Bone marrow (tissue), 2 donors: ENCODE results near the gene SORL1.

Experiments used
- DNase-seq, 2 donors: peaks; one replicate each; lab custom pipeline; 2025; lab: John Stamatoyannopoulos, UW

SORL1 gene

DNA sequence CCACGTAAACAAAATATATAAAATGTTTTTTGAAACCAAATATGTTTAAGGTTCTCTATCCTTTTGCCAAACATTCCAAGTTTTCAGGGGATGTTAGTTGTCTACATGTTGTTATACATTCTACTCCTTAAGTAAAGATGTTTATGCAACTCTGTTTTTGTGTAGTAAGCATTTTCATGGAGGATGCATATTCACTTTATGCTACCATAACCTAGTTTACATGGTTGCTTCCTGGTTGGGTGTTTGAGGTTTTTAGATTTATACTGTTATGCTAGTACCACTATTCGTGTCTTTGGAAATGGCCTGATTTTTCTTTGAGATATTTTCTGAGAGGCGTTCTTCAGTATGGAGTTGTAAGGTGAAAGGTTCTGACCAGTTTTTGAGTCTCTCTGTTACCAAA lies 131.7 kb downstream of the SORL1 start:
- DNase-seq, result no peak

DNA sequence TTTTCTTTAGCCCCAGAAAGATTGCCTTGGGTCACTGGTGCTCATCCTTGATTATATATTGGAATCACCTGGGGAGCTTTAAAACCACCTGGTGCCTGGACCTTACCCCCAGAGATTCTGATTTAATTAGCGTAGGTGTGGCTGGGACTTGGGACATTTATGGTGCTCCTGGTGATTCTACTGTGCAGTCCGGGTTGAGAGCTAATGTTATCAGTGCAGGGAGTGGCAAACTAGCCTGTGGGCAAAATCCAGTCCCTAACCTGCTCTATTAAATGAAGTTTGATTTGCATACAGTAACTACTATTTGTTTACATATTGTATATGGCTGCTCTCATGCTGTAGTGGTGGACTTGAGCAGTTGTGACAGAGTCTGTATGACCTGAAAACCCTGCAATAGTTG lies 134.6 kb downstream of the SORL1 start:
- DNase-seq, result no peak

DNA sequence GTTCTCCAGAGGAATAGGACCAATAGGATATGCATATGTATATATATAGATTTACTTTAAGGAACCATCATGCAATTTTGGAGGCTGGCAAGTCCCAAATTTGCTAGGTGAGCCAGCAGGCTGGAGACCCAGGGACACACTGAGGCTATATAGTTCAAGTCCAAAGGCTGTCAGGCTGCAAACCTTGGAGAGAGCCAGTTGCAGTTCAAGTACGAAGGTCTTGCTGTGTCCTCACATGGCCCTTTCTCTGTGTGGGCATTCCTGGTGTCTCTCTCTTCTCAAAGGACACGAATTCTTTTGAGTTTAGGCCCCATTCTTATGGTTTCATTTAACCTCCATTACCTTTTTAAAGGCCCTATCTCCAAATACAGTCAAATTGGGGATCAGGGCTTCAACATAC lies 135.1 kb downstream of the SORL1 start:
- no peak for DNase-seq

DNA sequence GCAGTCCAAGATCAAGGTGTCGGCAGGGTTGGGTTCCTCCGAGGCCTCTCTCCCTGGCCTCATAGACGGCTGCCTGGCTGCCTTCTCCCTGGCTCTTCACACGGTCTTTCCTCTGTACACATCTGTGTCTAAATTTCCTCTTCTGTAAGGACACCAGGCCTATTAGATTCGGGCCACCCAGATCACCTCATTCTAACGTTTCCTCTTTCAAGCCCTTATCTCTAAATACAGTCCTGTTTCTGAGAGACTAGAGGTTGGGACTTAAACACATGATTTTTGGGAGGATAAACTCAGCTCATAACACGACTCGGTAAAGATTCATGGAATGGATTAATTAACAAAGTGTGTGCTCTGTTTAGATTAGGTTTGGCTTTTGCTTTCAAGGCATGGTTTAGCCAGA lies 136.6 kb downstream of the SORL1 start:
- peak in 1 of 2 donors; percentile 82 for DNase-seq

DNA sequence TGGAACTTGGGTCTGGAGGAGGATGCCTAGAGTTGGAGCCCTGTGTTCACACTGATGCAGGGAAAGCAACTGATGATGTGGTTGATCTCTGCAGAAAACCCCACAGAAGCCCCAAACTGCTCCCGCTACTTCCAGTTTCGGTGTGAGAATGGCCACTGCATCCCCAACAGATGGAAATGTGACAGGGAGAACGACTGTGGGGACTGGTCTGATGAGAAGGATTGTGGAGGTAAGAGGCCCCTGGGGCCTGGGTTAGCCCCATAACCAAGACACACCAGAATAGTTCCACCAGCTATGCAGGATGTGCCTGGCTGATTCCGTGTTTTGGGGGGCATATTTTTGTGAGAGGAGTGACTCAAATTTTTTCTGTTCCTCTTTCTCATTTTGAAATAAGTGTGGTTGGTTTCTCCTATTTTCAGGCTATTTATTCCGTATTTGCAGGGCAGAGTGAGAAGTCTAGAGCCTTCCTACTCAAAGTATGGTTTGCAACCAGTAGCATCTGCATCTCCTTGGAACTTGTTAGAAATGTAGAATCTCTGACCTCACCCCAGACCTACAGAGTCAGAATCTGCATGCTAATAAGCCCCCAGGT lies 137.9 kb downstream of the SORL1 start:
- peak; percentile 26 to 94 for DNase-seq

DNA sequence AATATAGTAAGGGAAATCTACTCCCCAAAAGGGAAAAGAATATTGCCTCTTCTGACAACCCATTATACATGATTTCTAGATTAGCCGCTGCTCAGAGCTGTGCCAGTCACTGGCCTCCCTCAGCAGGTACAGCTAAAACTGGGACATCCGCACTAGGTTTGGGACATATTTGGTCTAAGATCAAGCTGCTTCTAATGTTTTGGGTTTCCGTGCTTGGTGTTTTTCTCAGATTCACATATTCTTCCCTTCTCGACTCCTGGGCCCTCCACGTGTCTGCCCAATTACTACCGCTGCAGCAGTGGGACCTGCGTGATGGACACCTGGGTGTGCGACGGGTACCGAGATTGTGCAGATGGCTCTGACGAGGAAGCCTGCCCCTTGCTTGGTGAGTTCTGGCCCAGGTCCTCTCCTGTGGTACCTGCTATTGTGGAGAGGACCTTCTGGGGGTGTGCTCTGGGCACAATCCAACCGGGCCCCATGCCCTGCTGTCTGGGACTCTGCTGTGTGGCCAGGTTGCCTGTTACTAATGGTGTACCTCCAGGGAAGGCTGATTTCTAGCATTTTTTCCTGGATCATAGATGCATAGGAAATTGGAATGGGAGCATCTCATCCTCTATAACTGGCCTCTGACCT lies 138.8 kb downstream of the SORL1 start:
- DNase-seq, result no peak

DNA sequence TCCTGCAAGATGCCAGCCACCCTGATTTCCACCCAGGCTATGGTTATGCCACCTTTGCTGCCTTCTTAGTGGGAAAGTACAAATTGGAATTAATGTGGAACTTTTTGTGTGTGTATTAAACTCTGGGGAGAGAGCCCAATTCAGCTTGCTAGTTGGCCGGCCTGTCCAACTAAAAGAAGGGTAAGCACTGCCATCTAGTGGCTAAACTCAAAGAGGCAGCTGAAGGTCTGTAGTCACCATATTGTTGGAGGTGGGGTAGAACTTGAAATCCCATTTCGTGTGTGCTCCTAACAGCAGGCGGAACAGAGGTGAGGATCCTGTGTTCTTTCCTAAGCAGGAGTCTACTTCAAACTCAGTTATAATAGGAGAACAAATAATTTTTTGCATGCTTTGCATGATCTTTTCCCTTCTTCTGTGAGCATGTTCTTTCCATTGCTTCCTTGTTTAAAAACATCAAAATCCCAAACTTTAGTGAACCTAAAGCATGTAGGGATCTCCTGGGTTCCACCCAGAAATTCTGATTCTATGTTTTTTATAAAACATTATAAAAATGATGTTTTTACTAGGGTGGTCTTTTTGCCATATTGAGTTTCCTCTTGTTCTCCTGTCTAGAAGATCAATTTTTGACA lies 139.4 kb downstream of the SORL1 start:
- DNase-seq, result peak in 1 of 2 donors; percentile 67

DNA sequence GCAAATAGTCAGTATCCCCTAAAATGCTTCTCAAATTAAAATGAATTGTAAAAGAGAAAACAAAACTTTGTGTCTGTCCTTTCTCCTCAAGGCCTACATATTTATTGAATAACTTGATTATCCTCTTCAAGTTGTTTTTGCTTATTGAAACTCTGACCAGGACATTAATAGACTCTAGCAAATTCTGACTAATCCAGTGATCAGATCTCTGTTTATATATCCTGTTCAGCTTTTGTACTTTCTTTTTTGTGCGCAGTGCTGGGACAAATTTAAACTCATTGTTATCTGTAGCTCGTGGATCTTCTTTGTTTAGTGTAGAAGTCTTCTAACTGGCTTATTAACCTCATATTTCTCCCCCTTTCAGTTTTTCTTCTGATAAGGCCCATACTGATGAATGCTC lies 140.6 kb downstream of the SORL1 start:
- DNase-seq, result no peak

DNA sequence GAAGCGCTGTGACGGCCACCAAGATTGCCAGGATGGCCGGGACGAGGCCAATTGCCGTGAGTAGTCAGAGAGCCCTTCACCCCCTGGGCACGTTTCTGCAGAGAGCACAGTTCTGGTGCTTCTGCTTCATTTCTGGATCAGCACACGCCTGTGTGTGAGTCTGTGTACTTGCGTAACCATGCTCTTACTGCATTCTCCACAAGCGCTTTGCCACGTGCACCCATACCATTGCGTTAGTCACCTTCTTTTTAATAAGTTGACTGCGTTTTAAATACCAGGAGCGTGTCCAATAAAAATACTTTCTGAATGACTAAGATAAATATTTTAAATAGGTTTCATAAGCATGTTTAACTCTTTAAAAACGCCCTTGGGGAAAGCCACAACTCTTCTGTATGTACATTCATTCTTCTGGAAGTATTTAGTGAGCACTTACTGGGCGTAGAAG lies 143.6 kb downstream of the SORL1 start:
- DNase-seq, result no peak

DNA sequence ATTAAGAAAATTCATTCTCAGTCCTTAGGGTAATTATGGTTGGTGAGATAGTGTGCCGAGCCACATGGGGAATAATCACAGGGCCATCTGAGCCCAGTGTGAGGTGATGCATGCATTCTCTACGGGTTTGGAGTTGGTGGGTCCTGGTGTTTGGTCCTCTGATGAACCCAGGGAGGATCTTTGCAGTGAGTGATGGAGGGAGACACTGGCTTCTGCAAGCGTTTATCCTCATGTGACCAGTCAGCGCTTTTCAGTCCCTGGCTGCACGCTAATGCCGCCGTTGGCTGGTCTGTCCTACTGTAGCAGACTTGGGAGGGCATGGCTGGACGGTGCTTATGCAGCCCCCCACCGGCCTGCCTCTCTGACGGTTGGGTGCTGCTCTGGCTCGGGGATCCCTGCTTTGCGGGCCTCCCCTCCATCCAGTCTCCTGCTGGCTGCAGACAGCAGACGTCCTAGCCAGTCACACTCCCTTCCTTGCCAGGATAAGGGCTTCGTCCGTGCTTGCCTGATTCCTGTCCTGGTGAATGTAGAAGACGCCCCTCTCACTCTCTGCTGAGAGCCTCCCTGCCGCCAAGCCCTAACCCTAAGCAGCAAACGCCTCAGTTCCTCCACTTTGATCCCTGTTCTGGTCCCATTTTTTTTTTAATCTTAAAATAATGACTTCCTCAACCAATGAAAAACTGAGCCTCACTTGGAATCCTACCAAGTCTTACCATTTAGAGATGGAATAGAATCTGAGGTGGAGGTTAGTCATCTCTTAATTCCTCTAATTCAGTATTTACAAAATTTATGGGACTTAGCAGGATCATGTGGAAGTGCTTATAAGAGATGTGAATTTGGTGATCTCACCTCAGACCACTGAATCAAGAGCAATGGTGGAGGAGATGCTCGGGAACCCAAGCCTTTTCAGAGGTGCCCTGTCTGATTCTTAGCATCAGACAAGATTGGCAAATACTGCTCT lies 144.4 kb downstream of the SORL1 start:
- no peak for DNase-seq

DNA sequence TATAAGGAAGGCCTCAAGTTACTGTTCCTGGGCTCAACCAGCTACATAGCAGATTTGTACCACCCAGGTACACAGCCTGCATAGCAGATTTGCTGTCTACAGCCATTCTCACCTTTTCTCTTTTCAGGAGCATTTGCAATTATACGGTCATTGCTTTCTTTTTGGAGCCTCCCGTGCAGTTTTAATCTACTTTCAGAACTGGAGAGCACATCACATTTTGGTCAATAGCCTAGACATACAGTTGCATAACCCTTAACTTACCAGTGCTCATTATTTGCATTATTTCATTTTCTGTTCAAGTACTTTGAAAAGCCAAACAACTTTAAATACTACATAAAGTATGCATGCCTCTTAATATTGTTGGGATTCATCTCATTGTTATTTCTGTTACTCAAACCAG lies 151.2 kb downstream of the SORL1 start:
- DNase-seq, result no peak

DNA sequence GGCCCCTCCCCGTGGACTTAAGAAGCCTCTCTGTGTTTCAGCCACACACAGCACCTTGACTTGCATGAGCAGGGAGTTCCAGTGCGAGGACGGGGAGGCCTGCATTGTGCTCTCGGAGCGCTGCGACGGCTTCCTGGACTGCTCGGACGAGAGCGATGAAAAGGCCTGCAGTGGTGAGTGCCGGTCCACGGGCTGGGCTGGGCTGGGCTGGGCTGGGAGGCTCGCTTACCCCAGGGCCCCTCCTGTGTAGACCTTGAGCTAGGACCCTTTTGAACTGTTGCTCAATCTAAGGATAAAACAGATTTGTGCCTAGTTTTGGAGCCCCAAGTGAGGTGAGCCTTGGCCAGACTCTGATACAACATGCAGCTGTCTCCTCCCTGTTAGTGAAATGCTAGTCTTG lies 152.0 kb downstream of the SORL1 start:
- no peak for DNase-seq

DNA sequence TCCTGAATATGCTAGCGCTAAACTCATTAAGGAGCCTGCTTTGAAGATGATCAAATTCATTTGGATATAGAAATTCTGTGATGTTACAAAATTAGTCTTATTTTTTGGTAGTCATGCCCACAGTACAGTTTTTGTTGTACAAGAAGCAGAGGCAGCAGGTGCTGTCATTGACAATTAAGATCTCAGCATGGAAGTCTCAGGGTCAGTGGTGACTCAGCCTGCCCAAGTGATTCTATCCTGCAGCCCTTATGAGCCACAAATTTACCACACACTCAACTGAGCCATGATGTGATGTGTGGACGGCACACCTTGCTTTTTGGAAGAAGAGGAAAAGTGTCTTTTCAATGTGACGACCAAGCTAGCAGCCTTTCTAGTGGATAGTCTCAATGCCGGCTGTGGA lies 154.2 kb downstream of the SORL1 start:
- no peak for DNase-seq

DNA sequence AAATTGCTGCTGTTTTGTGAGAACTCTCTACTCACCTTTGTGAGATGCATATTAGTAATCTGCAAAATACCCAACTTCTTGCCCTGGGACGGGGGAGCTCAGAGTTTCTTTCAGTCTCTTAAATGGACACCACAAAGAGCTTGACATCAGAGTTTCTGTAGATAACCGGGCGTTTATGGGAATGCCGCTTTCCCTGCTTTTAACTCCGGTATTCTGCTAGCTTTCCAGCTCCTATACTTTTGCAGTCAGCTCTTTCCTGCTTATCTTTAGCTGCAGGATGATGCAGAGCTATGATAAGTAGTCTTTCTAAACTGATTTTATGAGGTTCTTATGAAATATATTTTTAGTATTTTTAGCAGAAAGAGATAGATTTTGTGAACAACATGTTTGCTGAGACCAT lies 155.2 kb downstream of the SORL1 start:
- DNase-seq, result no peak

DNA sequence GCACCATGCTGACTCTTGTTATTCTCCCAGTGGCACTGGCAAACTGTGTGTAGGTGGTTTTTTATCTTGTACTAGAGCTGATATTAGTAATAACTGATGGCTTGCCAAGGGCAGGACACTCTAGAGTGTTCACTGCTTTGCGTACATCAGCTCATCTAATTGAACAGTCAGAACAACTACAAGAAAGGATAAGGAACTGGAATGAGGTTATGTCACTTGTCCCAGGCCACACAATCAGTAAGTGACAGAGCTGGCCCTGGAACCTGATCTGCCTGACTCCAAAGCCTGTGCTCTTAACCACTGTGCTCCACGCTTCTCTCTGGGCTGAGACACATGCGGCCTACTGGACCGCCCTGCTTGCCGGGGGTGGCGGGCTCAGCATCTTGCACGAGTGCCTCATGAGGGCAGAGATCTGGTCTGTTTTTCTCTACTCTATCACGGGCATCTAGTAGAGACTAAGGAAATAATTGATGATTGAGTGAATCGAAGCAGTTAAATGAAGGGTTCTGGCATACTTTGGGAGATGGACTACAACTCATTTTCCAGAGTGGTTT lies 156.5 kb downstream of the SORL1 start:
- DNase-seq, result no peak

DNA sequence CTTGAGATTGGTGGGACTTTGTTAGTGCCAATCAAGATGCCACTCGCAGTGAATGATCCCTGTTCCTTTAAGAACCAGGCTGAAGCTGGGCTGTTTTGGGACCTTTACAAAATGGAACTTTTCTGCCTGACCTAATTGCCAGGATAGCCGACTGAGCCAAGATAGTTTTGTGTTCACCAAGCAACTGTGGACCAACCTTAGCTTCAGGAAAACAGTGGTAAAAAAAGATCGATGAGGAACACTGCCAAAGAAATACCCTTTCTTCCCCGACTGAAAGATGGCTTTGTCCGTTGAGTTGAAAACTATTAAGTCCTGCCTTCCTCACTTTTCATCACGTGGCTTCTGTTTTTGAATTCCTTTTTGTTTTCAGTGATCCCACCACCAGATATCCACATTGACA lies 158.6 kb downstream of the SORL1 start:
- no peak for DNase-seq

DNA sequence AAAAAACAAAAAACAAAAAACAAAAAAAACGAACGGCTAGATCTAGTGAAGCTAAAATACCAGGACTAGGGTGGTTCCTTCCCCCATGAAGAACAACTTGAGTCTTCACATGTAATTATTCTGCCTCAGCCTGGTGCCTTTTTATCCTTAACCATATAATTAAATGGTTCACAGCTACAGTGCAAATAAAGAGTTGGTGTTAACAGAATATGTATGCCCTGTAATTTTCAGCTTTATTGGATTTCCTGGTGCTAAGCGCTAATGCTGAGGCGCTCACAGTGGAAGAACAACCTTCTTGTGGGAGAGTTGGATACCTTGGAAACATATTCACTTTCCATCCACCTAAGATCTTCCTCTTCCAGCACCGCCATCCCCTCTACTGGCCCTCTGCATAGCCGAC lies 159.1 kb downstream of the SORL1 start:
- no peak for DNase-seq

DNA sequence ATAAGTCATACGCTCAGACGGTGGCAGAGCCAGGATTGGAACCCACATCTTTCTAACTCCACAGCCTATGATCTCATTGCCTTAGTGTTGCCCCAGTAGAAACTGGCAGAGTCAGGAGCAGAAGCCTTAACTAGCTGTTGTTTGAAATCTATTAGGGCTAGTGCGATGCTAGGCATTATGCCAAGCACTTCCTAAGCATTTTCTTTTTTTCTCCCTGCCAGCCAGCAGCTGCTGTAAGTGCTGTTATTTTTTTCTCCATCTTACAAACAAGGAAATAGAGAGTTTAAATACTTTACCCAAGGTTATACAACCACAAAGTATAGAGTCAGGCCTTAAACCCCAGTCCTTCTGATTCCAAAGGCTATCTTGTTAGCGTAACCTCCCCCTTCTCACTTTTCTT lies 161.6 kb downstream of the SORL1 start:
- DNase-seq, result no peak

DNA sequence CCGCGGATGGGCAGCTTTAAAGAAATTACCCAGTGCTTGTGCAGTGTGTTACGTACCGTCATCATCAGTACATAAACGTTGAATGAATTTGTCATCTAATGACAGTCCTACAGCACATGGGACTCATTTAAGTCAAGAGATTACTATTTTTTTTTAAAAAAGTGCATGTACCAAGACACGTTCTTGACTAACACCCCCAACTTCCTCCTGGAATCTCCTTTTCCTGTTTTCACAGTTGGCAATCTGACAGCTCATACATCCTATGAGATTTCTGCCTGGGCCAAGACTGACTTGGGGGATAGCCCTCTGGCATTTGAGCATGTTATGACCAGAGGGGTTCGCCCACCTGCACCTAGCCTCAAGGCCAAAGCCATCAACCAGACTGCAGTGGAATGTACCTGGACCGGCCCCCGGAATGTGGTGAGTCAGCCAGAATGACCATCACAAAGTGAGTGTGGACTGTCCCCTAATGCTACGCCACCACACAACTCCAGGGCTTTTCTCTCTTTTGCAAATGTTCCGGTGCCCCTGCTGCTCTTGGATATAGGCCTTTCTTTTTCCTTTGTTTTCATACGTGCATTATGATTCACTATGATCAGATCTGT lies 162.6 kb downstream of the SORL1 start:
- DNase-seq, result no peak

DNA sequence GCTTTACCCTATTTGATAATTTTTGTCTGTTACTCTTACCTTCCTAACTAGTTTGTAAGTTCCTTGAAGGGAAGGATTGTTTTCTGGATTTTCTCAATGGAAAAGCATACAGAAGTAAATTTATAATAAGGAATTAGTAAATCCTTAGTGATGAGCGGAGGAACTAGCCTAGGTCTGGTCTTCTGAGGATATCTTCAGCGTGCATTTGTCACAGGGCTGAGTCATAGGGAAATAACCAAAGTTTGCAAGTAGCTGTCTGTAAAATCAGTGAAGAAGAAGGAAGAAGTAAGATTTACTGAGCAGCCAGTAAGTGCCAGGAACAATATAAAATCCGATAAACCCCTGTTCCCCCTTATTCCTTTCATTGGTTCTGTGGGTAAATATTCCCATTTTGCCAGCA lies 163.4 kb downstream of the SORL1 start:
- DNase-seq, result no peak

DNA sequence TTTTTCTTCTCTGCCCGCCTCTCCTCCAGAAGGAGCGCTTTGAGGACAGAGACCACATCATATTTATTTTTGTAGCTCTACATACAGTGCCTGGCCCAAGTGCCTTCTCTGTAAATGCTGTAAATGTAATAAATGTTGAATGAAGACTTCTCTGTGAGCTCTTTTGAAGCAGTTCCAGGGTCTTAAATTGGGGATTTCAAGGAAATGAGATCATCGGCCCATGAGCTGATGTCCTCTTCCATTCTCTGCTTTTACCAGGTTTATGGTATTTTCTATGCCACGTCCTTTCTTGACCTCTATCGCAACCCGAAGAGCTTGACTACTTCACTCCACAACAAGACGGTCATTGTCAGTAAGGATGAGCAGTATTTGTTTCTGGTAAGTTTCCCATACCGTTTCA lies 166.4 kb downstream of the SORL1 start:
- DNase-seq, result no peak
